SJSA1 (cell line): ENCODE results near the gene FOXN3. TPM values are rescaled to one million over a fixed set of nuclear protein-coding genes. Genes with fewer than 3 reads are reported as not detected.
"Not testable (repeated sequence)": the region's sequence is repeated elsewhere in the genome, so short reads cannot be mapped to it uniquely, and the experiment has no call there.

Source experiments
- DNase-seq, 2 experiments: peaks; one replicate each; pipeline ENCODE4 v3.0.0-alpha.2; 2015 to 2020; ENCODE audit warnings: low spot score in 2 of 2, low read depth in 1 of 2
- H3K27ac ChIP-seq: fragments of 250-450 bp; sonication (Bioruptor Pico); 2 replicates; pipeline ENCODE4 v1.5.1; 2020; ENCODE audit warnings: mild to moderate bottlenecking, moderate library complexity
- H3K27me3 ChIP-seq: fragments of 250-450 bp; sonication (Bioruptor Pico); replicated peaks from 2 replicates; pipeline ENCODE4 v1.5.1; 2020; ENCODE audit warnings: mild to moderate bottlenecking, moderate library complexity
- H3K36me3 ChIP-seq: fragments of 250-450 bp; sonication (Bioruptor Pico); 2 replicates; pipeline ENCODE4 v1.5.1; 2020; ENCODE audit warnings: mild to moderate bottlenecking
- H3K4me1 ChIP-seq: fragments of 250-450 bp; sonication (Bioruptor Pico); replicated peaks from 2 replicates; pipeline ENCODE4 v1.6.1; 2021; ENCODE audit warnings: mild to moderate bottlenecking
- H3K4me3 ChIP-seq: fragments of 250-450 bp; sonication (Bioruptor Pico); 2 replicates; pipeline ENCODE4 v1.5.1; 2020; ENCODE audit warnings: mild to moderate bottlenecking
- H3K9me3 ChIP-seq: fragments of 250-450 bp; sonication (Bioruptor Pico); replicated peaks from 2 replicates; pipeline ENCODE4 v1.5.1; 2020; ENCODE audit warnings: mild to moderate bottlenecking
- total RNA-seq: library from RNA; depleted of rRNA; stranded (reverse); fragments of >200 nt; shearing (Covaris generic); gene quantifications from 2 replicates; pipeline ENCODE4 v1.2.3, GENCODE V29; 2014

Gene FOXN3
- total RNA-seq, 1 experiment from 2014 or later = 31.0 TPM

GRCh38 chr14:89125216-89125615 is 291.8 kb downstream of the FOXN3 start:
- Histone ChIP-seq H3K4me3 (no peak overlapping the region), H3K27me3 (no peaks in the 10 kb centered on the region), H3K36me3 (no peaks in the 10 kb centered on the region), H3K27ac (no peak overlapping the region), H3K4me1 (no peaks in the 10 kb centered on the region), H3K9me3 (no peaks in the 10 kb centered on the region)
- no peak for DNase-seq

DNA sequence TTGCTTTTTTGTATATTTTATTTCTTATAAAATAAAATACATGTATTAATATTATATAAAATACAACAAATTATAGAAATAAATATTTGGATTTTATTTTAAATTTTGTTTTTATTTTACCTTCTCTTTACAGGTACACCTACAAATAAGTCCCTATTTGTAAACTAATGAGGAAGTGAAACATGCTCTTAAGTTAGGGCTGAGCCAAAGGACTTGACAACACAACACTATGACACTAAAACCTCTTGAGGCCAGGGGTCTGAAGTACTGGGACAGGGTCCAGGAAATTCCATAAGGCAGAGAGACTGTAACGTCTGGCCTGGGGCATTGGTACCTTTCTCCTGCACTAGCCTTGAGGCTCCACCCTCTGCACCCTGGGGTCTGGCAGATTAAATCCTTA is 293.2 kb downstream of the FOXN3 start:
- no peak for DNase-seq
- H3K27ac ChIP-seq = no peak overlapping the region
- H3K9me3 ChIP-seq = no peaks in the 10 kb centered on the region
- H3K36me3 ChIP-seq = no peaks in the 10 kb centered on the region
- no peaks in the 10 kb centered on the region for H3K27me3 ChIP-seq
- no peak overlapping the region for H3K4me3 ChIP-seq
- H3K4me1 ChIP-seq = no peaks in the 10 kb centered on the region

GRCh38 chr14:89123215-89123614 is 293.8 kb downstream of the FOXN3 start:
- DNase-seq = no peak
- H3K4me3 ChIP-seq = no peak overlapping the region
- H3K27me3 ChIP-seq = no peaks in the 10 kb centered on the region
- no peaks in the 10 kb centered on the region for H3K9me3 ChIP-seq
- H3K27ac ChIP-seq = no peak overlapping the region
- no peaks in the 10 kb centered on the region for H3K4me1 ChIP-seq
- H3K36me3 ChIP-seq = no peaks in the 10 kb centered on the region

DNA sequence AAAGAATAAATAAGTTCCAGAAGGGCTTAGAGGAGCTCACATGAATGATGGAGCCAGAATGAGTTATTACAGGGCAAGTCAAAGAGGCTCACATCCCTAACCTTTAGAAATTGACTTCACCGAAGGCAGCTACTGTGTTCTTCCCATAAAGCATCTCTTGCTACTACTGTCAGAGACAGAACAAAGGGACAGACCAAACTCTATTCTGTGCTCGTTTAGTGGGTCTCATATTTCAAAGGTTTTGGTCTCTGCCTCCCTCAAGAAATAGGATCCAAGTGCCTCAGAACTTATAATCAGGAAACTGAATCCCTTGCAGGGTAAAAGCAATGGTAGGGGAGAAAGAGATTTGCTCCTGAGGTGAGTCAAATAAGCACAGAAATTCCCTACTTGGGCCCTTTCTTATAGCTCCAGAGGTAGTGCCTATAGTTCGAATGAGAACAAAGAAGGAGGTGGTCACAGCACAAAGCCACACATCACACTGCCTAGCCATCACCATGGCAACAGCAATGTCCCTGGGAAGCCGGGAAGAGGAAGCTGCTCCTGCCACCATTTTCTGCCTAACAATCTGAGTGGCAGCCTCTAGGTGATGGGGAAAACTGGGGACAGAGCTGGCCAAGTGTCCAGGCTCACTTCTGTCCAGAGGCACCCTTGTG is 294.9 kb downstream of the FOXN3 start:
- DNase-seq = no peak
- Histone ChIP-seq H3K27me3 (no peaks in the 10 kb centered on the region), H3K9me3 (no peaks in the 10 kb centered on the region), H3K27ac (no peak overlapping the region), H3K36me3 (no peaks in the 10 kb centered on the region), H3K4me3 (no peak overlapping the region), H3K4me1 (no peaks in the 10 kb centered on the region)

- H3K9me3 ChIP-seq = no peaks in the 10 kb centered on the region
- H3K27ac ChIP-seq = no peak overlapping the region
- no peak overlapping the region for H3K4me3 ChIP-seq
- H3K4me1 ChIP-seq = no peaks in the 10 kb centered on the region
- DNase-seq = no peak
- H3K36me3 ChIP-seq = no peaks in the 10 kb centered on the region
- no peaks in the 10 kb centered on the region for H3K27me3 ChIP-seq
Measured at GRCh38 chr14:89117012-89117411, 300.0 kb downstream of the FOXN3 start.

GRCh38 chr14:89114109-89114508 is 302.9 kb downstream of the FOXN3 start:
- no peaks in the 10 kb centered on the region for H3K36me3 ChIP-seq
- DNase-seq = no peak
- no peak overlapping the region for H3K27ac ChIP-seq
- H3K4me3 ChIP-seq = no peak overlapping the region
- H3K4me1 ChIP-seq = no peaks in the 10 kb centered on the region
- H3K27me3 ChIP-seq = no peaks in the 10 kb centered on the region
- no peaks in the 10 kb centered on the region for H3K9me3 ChIP-seq

GRCh38 chr14:89112720-89113119 is 304.3 kb downstream of the FOXN3 start:
- H3K4me3 ChIP-seq = no peak overlapping the region
- H3K9me3 ChIP-seq = no peaks in the 10 kb centered on the region
- H3K27me3 ChIP-seq = no peaks in the 10 kb centered on the region
- no peaks in the 10 kb centered on the region for H3K36me3 ChIP-seq
- H3K4me1 ChIP-seq = no peaks in the 10 kb centered on the region
- no peak for DNase-seq
- no peak overlapping the region for H3K27ac ChIP-seq

GRCh38 chr14:89111766-89112543 is 305.1 kb downstream of the FOXN3 start:
- not testable (repeated sequence) for H3K27me3 ChIP-seq, H3K4me1 ChIP-seq, H3K36me3 ChIP-seq, DNase-seq, H3K27ac ChIP-seq, H3K4me3 ChIP-seq, H3K9me3 ChIP-seq

DNA sequence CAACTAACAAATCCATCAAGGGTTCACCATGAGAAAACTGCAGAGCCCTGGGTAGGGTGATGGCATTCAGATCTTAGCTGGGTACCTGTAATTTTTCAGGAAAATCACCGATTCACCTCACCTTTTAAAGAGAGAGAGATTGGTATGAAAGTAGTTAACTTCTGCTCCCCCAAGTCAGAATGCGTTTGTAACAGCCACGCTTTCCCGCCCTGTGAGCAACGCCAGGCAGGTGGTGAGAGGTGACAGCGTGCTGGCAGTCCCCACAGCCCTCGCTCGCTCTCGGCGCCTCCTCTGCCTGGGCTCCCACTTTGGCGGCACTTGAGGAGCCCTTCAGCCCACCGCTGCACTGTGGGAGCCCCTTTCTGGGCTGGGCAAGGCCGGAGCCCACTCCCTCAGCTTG is 305.8 kb downstream of the FOXN3 start:
- not testable (repeated sequence) for H3K9me3 ChIP-seq, DNase-seq, H3K4me1 ChIP-seq, H3K27ac ChIP-seq, H3K36me3 ChIP-seq, H3K27me3 ChIP-seq, H3K4me3 ChIP-seq

- H3K4me3 ChIP-seq = no peak overlapping the region
- H3K27ac ChIP-seq = no peak overlapping the region
- H3K27me3 ChIP-seq = no peaks in the 10 kb centered on the region
- H3K4me1 ChIP-seq = no peaks in the 10 kb centered on the region
- no peaks in the 10 kb centered on the region for H3K36me3 ChIP-seq
- DNase-seq = no peak
- H3K9me3 ChIP-seq = no peaks in the 10 kb centered on the region
Measured at GRCh38 chr14:89110110-89110509, 306.9 kb downstream of the FOXN3 start.

GRCh38 chr14:89108608-89109007 is 308.4 kb downstream of the FOXN3 start:
- DNase-seq = no peak
- no peaks in the 10 kb centered on the region for H3K4me1 ChIP-seq

DNA sequence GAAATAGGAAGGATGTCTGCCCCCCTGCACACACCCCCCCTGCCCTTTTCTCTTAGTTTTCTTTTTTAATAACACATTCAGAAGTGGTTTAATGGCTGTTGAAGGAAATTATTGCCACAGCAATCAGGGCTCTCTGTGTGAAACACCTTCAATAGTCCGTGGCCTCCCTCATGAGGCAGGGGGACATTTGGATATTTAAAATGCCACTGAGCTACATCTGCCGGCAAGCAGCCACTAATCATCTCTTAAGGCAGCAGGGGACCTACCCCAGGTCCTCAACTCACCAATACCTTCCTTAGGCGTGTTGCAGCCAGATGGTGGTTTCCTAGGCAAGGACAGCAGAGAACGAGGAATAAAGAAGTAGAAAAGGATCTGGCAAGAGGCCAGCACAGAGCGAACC is 309.4 kb downstream of the FOXN3 start:
- Histone ChIP-seq H3K9me3 (no peaks in the 10 kb centered on the region), H3K4me3 (no peak overlapping the region), H3K36me3 (no peaks in the 10 kb centered on the region), H3K27me3 (no peaks in the 10 kb centered on the region), H3K27ac (no peak overlapping the region), H3K4me1 (no peaks in the 10 kb centered on the region)
- no peak for DNase-seq

More at GRCh38 chr14:89108608-89109007, 308.4 kb downstream of the FOXN3 start:
- Histone ChIP-seq H3K9me3 (no peaks in the 10 kb centered on the region), H3K4me3 (no peak overlapping the region), H3K27me3 (no peaks in the 10 kb centered on the region), H3K36me3 (no peaks in the 10 kb centered on the region), H3K27ac (no peak overlapping the region)
